Ovary (tissue), 9 donors: Measurements from ENCODE around the gene GGA1. TPM values are rescaled to one million over a fixed set of nuclear protein-coding genes. Genes with fewer than 3 reads are reported as not detected.

Experiments
- DNase-seq, 5 donors: peaks; one replicate each; pipeline ENCODE4 v3.0.0-alpha.2; 2019 to 2020
- H3K27ac ChIP-seq, 2 donors: fragments of 200-600 bp; one replicate each; pipeline versions ENCODE4 v1.5.1 to v1.8.0; 2019 to 2022
- H3K27me3 ChIP-seq: fragments of 200-600 bp; one replicate; pipeline ENCODE4 v1.8.0; 2022
- H3K36me3 ChIP-seq: fragments of 200-600 bp; sonication (generic); one replicate; pipeline ENCODE4 v1.5.1; 2019
- H3K4me1 ChIP-seq: one replicate; pipeline ENCODE4 v1.8.1; 2013; ENCODE audit warnings: mild to moderate bottlenecking, moderate library complexity; ENCODE audit not compliant: insufficient read depth
- H3K4me3 ChIP-seq: fragments of 200-600 bp; sonication (generic); one replicate; pipeline ENCODE4 v1.5.1; 2017
- H3K9me3 ChIP-seq, 2 donors: fragments of 200-600 bp in 1 of 2; sonication (generic) in 1 of 2; one replicate each; pipeline versions ENCODE4 v1.5.1 to v1.8.1; 2013 to 2019; ENCODE audit warnings: mild to moderate bottlenecking in 1 of 2, moderate library complexity in 1 of 2
- CTCF ChIP-seq, 3 donors: fragments of 450-650 bp in 2 of 3; fragments of 200-600 bp in 1 of 3; IDR thresholded peaks; one replicate each; pipeline versions ENCODE4 v1.5.1 to v1.8.0; 2016 to 2022; ENCODE audit warnings: antibody characterized with exemption in 3 of 3, mild to moderate bottlenecking in 1 of 3
- EP300 ChIP-seq: sonication (generic); formaldehyde crosslinking; IDR thresholded peaks from one replicate; pipeline ENCODE4 v1.6.1; 2017; ENCODE audit warnings: antibody characterized with exemption
- POLR2A ChIP-seq: fragments of 450-650 bp; IDR thresholded peaks from one replicate; pipeline ENCODE4 v1.6.1; 2017; ENCODE audit warnings: antibody characterized with exemption, mild to moderate bottlenecking, moderate library complexity
- WGBS, 3 donors: extraction: QIAGEN DNeasy Blood & Tissue Kit in 1 of 3; methylation state at CpG; one replicate each; pipeline versions ENCODE4 v1.1.5 to v1.1.7; 2013 to 2017; 5-methylcytosine and 5-hydroxymethylcytosine counted together
- intact Hi-C, 4 donors: fragments of 100-400 bp; cut with DNase I; formaldehyde crosslinking; loops; one replicate each; pipeline versions ENCODE4 v1.11.0 to v1.15.1; 2022 to 2023
- polyA plus RNA-seq, 2 donors: library from polyadenylated mRNA; stranded (reverse); fragments of 200-250 nt in 1 of 2; fragments of 350-450 nt in 1 of 2; fragmentation: Illumina TruSeq in 1 of 2; extraction: RNeasy Lipid Tissue Mini Kit (QIAGEN cat#74804) in 1 of 2; gene quantifications; one replicate each; pipeline ENCODE4 v1.2.3, GENCODE V29; 2013 to 2014
- total RNA-seq, 7 donors: library from RNA; depleted of rRNA in 2 of 7; stranded (reverse); fragments of >200 nt in 2 of 7; fragmentation: NEBNext Ultra II Directional in 3 of 7; extraction: Animal tissue kit (Norgen Biotek cat#: 25700) in 3 of 7; gene quantifications; one replicate each; pipeline versions ENCODE4 v1.1.0 to v1.2.4, GENCODE V29; 2016 to 2023
- donor health status: DM: no; HTN: no; CAD: no; lungs with moderate emphysema.
- donor health status: DM: no; HTN: no; CAD: no.
- donor health status: Bipolar disorder and iron deficiency.
- donor health status: DM: yes; HTN: yes; CAD: no.
- donor health status: DM: no; HTN: no; CAD: no.
- donor health status: DM: yes; HTN: yes; CAD: no.

The GGA1 gene
- total and polyA plus RNA-seq, 9 donors, result 24.1 to 64.7 (median 46.6) TPM

GRCh38 chr22:37626144-37626543, 17.5 kb downstream of the GGA1 start:
- TF ChIP-seq CTCF (IDR thresholded peaks at IDR 0.05) (no peak), EP300 (no peak), POLR2A (no peak)
- H3K27ac ChIP-seq, result peak overlapping the region; percentile 23 to 47

GRCh38 chr22:37626556-37627075, 18.0 kb downstream of the GGA1 start:
- Histone ChIP-seq H3K36me3 (no peaks in the 10 kb centered on the region), H3K9me3 (no peaks in the 10 kb centered on the region), H3K4me3 (no peak overlapping the region), H3K27me3 (no peaks in the 10 kb centered on the region), H3K27ac (peak overlapping the region in 1 of 2 donors; percentile 47), H3K4me1 (peaks cover 4% of the 10 kb centered on the region)
- peak in 1 of 5 donors; percentile 34 for DNase-seq
- intact Hi-C loops, result loop anchor here in 1 of 4 donors (10.0 kb wide), 1 partner anchor 48 kb away; the partner anchor contains the start of gene LGALS1
- TF ChIP-seq EP300, result no peak
- TF ChIP-seq POLR2A, result no peak
- no peak for TF ChIP-seq CTCF (IDR thresholded peaks at IDR 0.05)
- WGBS, 3 donors, result 71 to 76% (median 72%) methylated on average over 13 of the region's 13 CpGs

More at GRCh38 chr22:37626144-37626543, 17.5 kb downstream of the GGA1 start:
- no peak overlapping the region for H3K4me3 ChIP-seq
- H3K4me1 ChIP-seq, result peaks cover 4% of the 10 kb centered on the region
- H3K36me3 ChIP-seq, result no peaks in the 10 kb centered on the region
- peak; percentile 83 to 93 (median 89) for DNase-seq
- H3K27me3 ChIP-seq, result no peaks in the 10 kb centered on the region
- intact Hi-C loops, result loop anchor here in 1 of 4 donors (10.0 kb wide), 1 partner anchor 49 kb away; the partner anchor contains the start of gene LGALS1
- WGBS, 3 donors, result 19 to 47% (median 25%) methylated on average over 11 of the region's 11 CpGs
- H3K9me3 ChIP-seq, result no peaks in the 10 kb centered on the region

GRCh38 chr22:37627121-37627520, 18.5 kb downstream of the GGA1 start:
- no peak for TF ChIP-seq POLR2A
- no peak for TF ChIP-seq EP300
- TF ChIP-seq CTCF (IDR thresholded peaks at IDR 0.05), result no peak
- WGBS, 3 donors, result 68 to 73% (median 73%) methylated on average over 7 of the region's 7 CpGs
- H3K9me3 ChIP-seq, result no peaks in the 10 kb centered on the region
- H3K4me1 ChIP-seq, result peaks cover 4% of the 10 kb centered on the region
- no peaks in the 10 kb centered on the region for H3K27me3 ChIP-seq
- no peaks in the 10 kb centered on the region for H3K36me3 ChIP-seq
- H3K27ac ChIP-seq, result no peak overlapping the region
- DNase-seq, result no peak
- intact Hi-C loops, result loop anchor here in 1 of 4 donors (10.0 kb wide), 1 partner anchor 48 kb away; the partner anchor contains the start of gene LGALS1
- no peak overlapping the region for H3K4me3 ChIP-seq

- intact Hi-C loops, result loop anchor here in 1 of 4 donors (10.0 kb wide), 1 partner anchor 47 kb away; the partner anchor contains the start of gene LGALS1
- no peaks in the 10 kb centered on the region for H3K9me3 ChIP-seq
- H3K4me3 ChIP-seq, result no peak overlapping the region
- no peaks in the 10 kb centered on the region for H3K36me3 ChIP-seq
- no peak overlapping the region for H3K27ac ChIP-seq
- no peaks in the 10 kb centered on the region for H3K27me3 ChIP-seq
- peak in 1 of 5 donors; percentile 20 for DNase-seq
- H3K4me1 ChIP-seq, result peaks cover 4% of the 10 kb centered on the region
- TF ChIP-seq CTCF (IDR thresholded peaks at IDR 0.05) (no peak), POLR2A (no peak), EP300 (no peak)
- 79 to 89% (median 80%) methylated on average over 6 of the region's 6 CpGs for WGBS, 3 donors
Measured at GRCh38 chr22:37627545-37627944, 18.9 kb downstream of the GGA1 start.
